PC-9 (cell line): ENCODE results near the gene CDC23.

Source experiments
- EZH2 ChIP-seq: fragments of 200-600 bp; sonication (generic); IDR thresholded peaks from 2 replicates; pipeline ENCODE4 v1.8.0; 2017; ENCODE audit warnings: antibody characterized with exemption, low read depth
- TF ChIP-seq, protein P1 (sequence below): fragments of 200-600 bp; sonication (generic); conservative IDR thresholded peaks from 2 replicates; pipeline ENCODE4 v1.6.1; 2017; ENCODE audit warnings: mixed run types, antibody characterized with exemption, mild to moderate bottlenecking, moderate library complexity

DNA sequence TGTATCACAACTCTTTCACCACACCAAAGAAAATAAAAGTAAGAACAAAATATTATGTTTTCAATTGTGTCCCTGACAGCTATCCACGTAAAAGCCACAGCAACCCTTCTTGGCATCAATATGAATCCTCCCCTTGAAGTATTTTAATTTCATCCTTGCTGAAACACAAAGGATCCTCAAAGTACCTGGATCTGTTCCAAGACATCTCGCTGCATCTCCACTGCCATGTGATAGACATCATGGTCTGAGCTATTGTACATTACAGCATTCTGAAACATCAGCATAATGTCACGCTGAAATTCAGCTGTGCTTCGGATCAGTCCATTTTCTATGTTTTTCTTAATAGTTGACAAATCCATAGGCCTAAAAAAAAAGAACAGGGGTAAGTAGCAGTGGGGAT, 52.4 kb downstream of the CDC23 start:
- TF ChIP-seq, protein P1, sequence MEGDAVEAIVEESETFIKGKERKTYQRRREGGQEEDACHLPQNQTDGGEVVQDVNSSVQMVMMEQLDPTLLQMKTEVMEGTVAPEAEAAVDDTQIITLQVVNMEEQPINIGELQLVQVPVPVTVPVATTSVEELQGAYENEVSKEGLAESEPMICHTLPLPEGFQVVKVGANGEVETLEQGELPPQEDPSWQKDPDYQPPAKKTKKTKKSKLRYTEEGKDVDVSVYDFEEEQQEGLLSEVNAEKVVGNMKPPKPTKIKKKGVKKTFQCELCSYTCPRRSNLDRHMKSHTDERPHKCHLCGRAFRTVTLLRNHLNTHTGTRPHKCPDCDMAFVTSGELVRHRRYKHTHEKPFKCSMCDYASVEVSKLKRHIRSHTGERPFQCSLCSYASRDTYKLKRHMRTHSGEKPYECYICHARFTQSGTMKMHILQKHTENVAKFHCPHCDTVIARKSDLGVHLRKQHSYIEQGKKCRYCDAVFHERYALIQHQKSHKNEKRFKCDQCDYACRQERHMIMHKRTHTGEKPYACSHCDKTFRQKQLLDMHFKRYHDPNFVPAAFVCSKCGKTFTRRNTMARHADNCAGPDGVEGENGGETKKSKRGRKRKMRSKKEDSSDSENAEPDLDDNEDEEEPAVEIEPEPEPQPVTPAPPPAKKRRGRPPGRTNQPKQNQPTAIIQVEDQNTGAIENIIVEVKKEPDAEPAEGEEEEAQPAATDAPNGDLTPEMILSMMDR: no peak
- no peak for TF ChIP-seq EZH2
